ENCODE measurements around the gene GABBR2. TPM values are rescaled to one million over a fixed set of nuclear protein-coding genes. Genes with fewer than 3 reads are reported as not detected.

Gene GABBR2
- total RNA-seq, 1 experiment from 2014 or later, result 0.33 TPM

DNA sequence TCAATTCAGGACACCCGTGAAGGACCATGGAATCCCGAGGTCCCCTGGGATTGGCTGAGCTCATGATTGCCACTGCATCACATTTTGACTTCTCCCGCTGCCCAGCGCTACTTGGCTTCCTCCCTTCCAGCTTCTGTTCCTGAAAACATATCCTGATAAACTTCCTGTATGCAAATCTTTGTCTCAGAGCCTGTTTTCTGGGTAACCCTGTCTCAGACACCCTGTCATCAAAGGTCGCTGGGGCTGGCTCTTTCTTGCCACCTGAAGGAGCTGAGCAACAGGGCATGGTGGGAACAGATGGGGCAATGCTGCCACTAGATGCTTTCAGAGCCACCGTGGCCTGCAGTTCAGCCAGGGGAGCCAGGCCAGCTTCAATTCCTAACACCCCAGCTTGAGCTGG, 299.0 kb downstream of the GABBR2 start:
- H3K27ac Mint-ChIP-seq (ENCODE audit: unreplicated experiment), result no peak overlapping the region
- no peaks in the 10 kb centered on the region for H3K4me1 Mint-ChIP-seq (ENCODE audit: low read depth, unreplicated experiment)
- BruUV-seq (replicated peaks), result no TSS peak
- intact Hi-C loops (cut with micrococcal nuclease; ENCODE audit: unreplicated experiment), result no loop called here
- no peaks in the 10 kb centered on the region for H3K36me3 Mint-ChIP-seq (ENCODE audit: insufficient read depth, unreplicated experiment)
- CTCF ChIA-PET, result no interaction called here
- DNase-seq, result no peak
- H3K9me3 Mint-ChIP-seq (ENCODE audit: low read depth, unreplicated experiment), result peaks cover 3% of the 10 kb centered on the region
- H3K4me3 Mint-ChIP-seq (ENCODE audit: low read depth, unreplicated experiment), result no peak overlapping the region
- TF ChIP-seq CTCF (IDR thresholded peaks at IDR 0.05; ENCODE audit: unreplicated experiment), result no peak
- peaks cover 87% of the 10 kb centered on the region for H3K27me3 Mint-ChIP-seq (ENCODE audit: unreplicated experiment)

- intact Hi-C loops (cut with micrococcal nuclease; ENCODE audit: unreplicated experiment), result no loop called here
- Mint-ChIP-seq H3K9me3 (ENCODE audit: low read depth, unreplicated experiment) (no peaks in the 10 kb centered on the region), H3K27me3 (ENCODE audit: unreplicated experiment) (peaks cover 80% of the 10 kb centered on the region), H3K4me1 (ENCODE audit: low read depth, unreplicated experiment) (no peaks in the 10 kb centered on the region), H3K4me3 (ENCODE audit: low read depth, unreplicated experiment) (no peak overlapping the region), H3K36me3 (ENCODE audit: insufficient read depth, unreplicated experiment) (no peaks in the 10 kb centered on the region), H3K27ac (ENCODE audit: unreplicated experiment) (no peak overlapping the region)
- CTCF ChIA-PET, result no interaction called here
- BruUV-seq (replicated peaks), result no TSS peak
- DNase-seq, result no peak
- TF ChIP-seq CTCF (IDR thresholded peaks at IDR 0.05; ENCODE audit: unreplicated experiment), result no peak
Measured at GRCh38 chr9:98406469-98406868, 302.3 kb downstream of the GABBR2 start.

DNA sequence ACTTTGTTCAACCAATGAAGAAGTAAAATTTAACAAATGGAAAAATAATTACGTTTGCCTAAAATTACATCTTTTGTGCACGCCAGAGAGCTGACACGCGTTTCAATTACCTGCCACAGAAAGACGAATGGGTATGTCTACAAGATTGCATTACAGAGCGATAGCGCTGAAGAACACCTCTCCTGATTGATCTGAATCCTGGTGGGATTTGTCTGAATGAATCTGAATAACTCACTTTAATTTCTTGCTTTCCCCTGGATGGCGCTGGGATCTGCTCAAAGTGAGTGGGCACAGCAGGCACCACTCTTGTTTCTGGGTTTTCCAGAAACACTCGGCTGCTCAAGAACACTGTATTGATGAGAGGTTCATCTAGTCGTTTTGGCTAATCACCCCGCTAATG, 304.5 kb downstream of the GABBR2 start:
- Mint-ChIP-seq H3K27me3 (ENCODE audit: unreplicated experiment) (peaks cover 70% of the 10 kb centered on the region), H3K4me3 (ENCODE audit: low read depth, unreplicated experiment) (no peak overlapping the region), H3K4me1 (ENCODE audit: low read depth, unreplicated experiment) (no peaks in the 10 kb centered on the region), H3K9me3 (ENCODE audit: low read depth, unreplicated experiment) (no peaks in the 10 kb centered on the region), H3K27ac (ENCODE audit: unreplicated experiment) (no peak overlapping the region), H3K36me3 (ENCODE audit: insufficient read depth, unreplicated experiment) (no peaks in the 10 kb centered on the region)
- no peak for DNase-seq
- no TSS peak for BruUV-seq (replicated peaks)
- intact Hi-C loops (cut with micrococcal nuclease; ENCODE audit: unreplicated experiment), result no loop called here
- no peak for TF ChIP-seq CTCF (IDR thresholded peaks at IDR 0.05; ENCODE audit: unreplicated experiment)
- CTCF ChIA-PET, result no interaction called here

DNA sequence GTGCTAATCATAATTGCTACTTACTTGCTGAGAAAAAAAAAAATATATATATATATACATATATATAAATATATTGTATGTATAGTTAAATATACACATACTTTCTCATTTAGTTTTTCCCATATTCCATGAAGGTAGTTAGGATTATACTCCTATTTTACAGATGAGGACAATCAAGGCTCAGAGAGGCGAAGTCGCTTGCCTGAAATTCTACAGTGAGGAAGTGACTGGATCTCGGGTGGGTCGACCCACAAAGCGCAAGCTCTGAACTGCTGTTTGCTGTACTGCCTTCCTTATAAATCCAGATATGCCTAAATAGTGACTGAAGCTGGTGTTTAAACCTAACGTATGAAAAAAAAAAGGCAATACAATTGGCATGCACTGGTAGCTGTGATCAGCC, 305.0 kb downstream of the GABBR2 start:
- no peaks in the 10 kb centered on the region for H3K9me3 Mint-ChIP-seq (ENCODE audit: low read depth, unreplicated experiment)
- CTCF ChIA-PET, result no interaction called here
- H3K4me3 Mint-ChIP-seq (ENCODE audit: low read depth, unreplicated experiment), result no peak overlapping the region
- no peaks in the 10 kb centered on the region for H3K36me3 Mint-ChIP-seq (ENCODE audit: insufficient read depth, unreplicated experiment)
- H3K4me1 Mint-ChIP-seq (ENCODE audit: low read depth, unreplicated experiment), result no peaks in the 10 kb centered on the region
- no peak for DNase-seq
- TF ChIP-seq CTCF (IDR thresholded peaks at IDR 0.05; ENCODE audit: unreplicated experiment), result no peak
- H3K27me3 Mint-ChIP-seq (ENCODE audit: unreplicated experiment), result peaks cover 70% of the 10 kb centered on the region
- no TSS peak for BruUV-seq (replicated peaks)
- H3K27ac Mint-ChIP-seq (ENCODE audit: unreplicated experiment), result no peak overlapping the region
- intact Hi-C loops (cut with micrococcal nuclease; ENCODE audit: unreplicated experiment), result no loop called here
